Activated CD8-positive, alpha-beta T cell treated with anti-CD3 and anti-CD28 coated beads, Interleukin-2, amount 10 ng/mL, durations not matched to agents 7 days and 5 days (primary cell): ENCODE data around the gene RNF168. TPM values are rescaled to one million over a fixed set of nuclear protein-coding genes. Genes with fewer than 3 reads are reported as not detected.
"Not testable (repeated sequence)": the region's sequence is repeated elsewhere in the genome, so short reads cannot be mapped to it uniquely, and the experiment has no call there.

Experiments
- ATAC-seq: fragments of 150-1000 bp; cut with Tn5 transposase; one replicate; pipeline ENCODE4 v1.10.0; 2021; ENCODE audit warnings: moderate library complexity
- CTCF ChIA-PET: fragments of 350-600 bp; sonication (Branson Sonifier 250); formaldehyde crosslinking; loops from one replicate; lab custom pipeline; 2021; ENCODE audit warnings: antibody characterized with exemption; lab: Charles Lee
- POLR2A ChIA-PET: fragments of 350-600 bp; sonication (Branson Sonifier 250); formaldehyde crosslinking; loops from one replicate; lab custom pipeline; 2021; ENCODE audit warnings: antibody characterized with exemption; lab: Charles Lee
- DNase-seq: peaks from one replicate; pipeline ENCODE4 v3.0.0-alpha.2; 2020
- H3K27ac Mint-ChIP-seq: one replicate; pipeline ENCODE4 v1.8.0; 2021; ENCODE audit warnings: mild to moderate bottlenecking, mixed read lengths
- H3K27me3 Mint-ChIP-seq: one replicate; pipeline ENCODE4 v1.8.0; 2021; ENCODE audit warnings: low read depth, mixed read lengths
- H3K36me3 Mint-ChIP-seq: one replicate; pipeline ENCODE4 v1.8.0; 2021; ENCODE audit warnings: low read depth, mixed read lengths
- H3K4me1 Mint-ChIP-seq: one replicate; pipeline ENCODE4 v1.8.0; 2021; ENCODE audit warnings: low read depth, mixed read lengths
- H3K4me3 Mint-ChIP-seq: one replicate; pipeline ENCODE4 v1.8.0; 2021; ENCODE audit warnings: mild to moderate bottlenecking, mixed read lengths
- H3K9me3 Mint-ChIP-seq: one replicate; pipeline ENCODE4 v1.8.0; 2022; ENCODE audit warnings: mixed read lengths; ENCODE audit not compliant: insufficient read depth
- total RNA-seq, 2 experiments: library from RNA; stranded (reverse); gene quantifications; one replicate each; pipeline ENCODE4 v1.2.3, GENCODE V29; 2021

RNF168 gene
- total RNA-seq, 2 experiments from 2014 or later = 35.2 to 39.3 TPM

DNA sequence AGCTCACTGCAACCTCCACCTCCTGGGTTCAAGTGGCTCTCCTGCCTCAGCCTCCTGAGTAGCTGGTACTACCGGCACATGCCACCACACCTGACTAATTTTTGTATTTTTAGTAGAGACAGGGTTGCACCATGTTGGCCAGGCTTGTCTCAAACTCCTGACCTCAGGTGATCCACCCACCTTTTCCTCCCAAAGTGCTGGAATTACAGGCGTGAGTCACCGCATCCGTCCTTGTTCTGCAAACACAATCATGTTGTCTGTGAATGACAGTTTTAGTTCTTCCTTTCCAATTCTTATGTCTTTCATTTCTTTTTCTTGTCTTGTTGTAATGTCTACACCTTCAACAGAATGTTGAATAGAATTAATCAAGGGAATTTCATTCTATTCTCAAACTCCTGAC lies 27.9 kb upstream of the RNF168 start:
- no peaks in the 10 kb centered on the region for H3K36me3 Mint-ChIP-seq
- no peak overlapping the region for H3K27ac Mint-ChIP-seq
- H3K9me3 Mint-ChIP-seq = peaks cover 3% of the 10 kb centered on the region
- ATAC-seq = no peak
- no peak for DNase-seq
- H3K4me3 Mint-ChIP-seq = no peak overlapping the region
- ChIA-PET CTCF (interaction anchor here (1.0 to 1.1 kb wide), 2 partner anchors 8 to 12 kb away, joined by 3 read pairs; no protein-coding TSS in a partner anchor), POLR2A (no interaction called here)
- H3K27me3 Mint-ChIP-seq = peaks cover 12% of the 10 kb centered on the region
- peaks cover 11% of the 10 kb centered on the region for H3K4me1 Mint-ChIP-seq

DNA sequence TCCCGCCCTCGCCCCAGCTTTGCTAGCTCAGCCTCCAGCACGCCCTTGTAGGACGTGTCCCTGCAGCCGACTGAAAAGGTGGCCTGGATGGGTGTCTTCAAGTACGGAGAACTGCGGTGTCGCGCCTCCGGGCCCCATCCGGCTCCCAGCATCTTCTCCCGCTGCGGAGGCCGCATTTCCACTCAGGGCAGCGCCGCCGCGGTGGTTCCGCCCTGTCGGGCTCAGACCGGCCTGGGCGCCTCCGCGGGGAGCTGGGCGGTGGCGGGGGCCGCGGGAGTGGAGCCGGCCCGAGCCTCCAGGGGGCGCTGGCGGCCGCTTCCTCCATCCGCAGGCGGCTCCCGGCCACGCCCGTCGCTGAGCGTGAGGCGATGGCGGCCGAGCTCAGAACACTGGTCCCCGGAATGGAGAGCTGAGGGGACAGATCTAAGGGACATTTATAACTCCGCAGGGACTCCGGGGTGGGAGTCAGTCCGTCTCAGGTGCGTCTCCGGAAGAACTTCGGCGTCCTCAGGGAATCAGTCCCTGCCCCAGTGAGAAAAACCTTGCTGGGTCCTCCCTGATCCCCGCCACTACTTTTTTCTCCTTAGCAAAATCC lies 25.2 kb upstream of the RNF168 start:
- Mint-ChIP-seq H3K36me3 (no peaks in the 10 kb centered on the region), H3K4me3 (peak overlapping the region; percentile 62), H3K4me1 (peaks cover 11% of the 10 kb centered on the region), H3K27me3 (peaks cover 13% of the 10 kb centered on the region), H3K27ac (peak overlapping the region; percentile 25), H3K9me3 (peaks cover 3% of the 10 kb centered on the region)
- POLR2A ChIA-PET = interaction anchor here (0.9 to 1.2 kb wide), 4 partner anchors 10 to 211 kb away, joined by 3 to 6 read pairs (median 4); partner anchors contain the start of genes DYNLT2B, FBXO45 and WDR53
- CTCF ChIA-PET = interaction anchor here (0.5 to 3.5 kb wide), 57 partner anchors 8 to 441 kb away, joined by 3 to 22 read pairs (median 4); partner anchors contain the start of genes DYNLT2B, FBXO45, NCBP2 and NRROS
- DNase-seq (peak; percentile 84), ATAC-seq (peak; percentile 100)

DNA sequence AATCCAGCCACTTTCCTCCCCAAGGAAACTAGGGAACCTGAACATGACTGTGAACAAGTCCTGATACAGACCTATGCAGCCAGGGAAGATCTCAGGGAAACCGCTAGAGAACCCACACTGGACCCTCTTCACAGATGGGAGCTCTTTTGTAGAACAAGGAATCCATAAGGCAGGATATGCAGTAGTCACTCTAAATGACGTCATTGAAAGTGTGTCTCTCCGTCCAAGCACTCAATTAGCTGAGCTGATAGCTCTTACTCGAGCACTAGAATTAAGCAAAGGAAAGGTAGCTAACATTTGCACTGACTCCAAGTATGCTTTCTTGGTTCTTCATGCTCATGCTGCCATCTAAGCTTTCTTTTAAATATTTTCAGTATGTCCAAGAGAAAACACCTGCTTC lies 21.6 kb upstream of the RNF168 start:
- H3K4me3 Mint-ChIP-seq = no peak overlapping the region
- H3K9me3 Mint-ChIP-seq = peaks cover 17% of the 10 kb centered on the region
- H3K4me1 Mint-ChIP-seq = peaks cover 11% of the 10 kb centered on the region
- peaks cover 6% of the 10 kb centered on the region for H3K27me3 Mint-ChIP-seq
- ChIA-PET CTCF (interaction anchor here (1.1 to 3.9 kb wide), 4 partner anchors 10 to 79 kb away, joined by 3 to 12 read pairs (median 5); no protein-coding TSS in a partner anchor), POLR2A (no interaction called here)
- H3K27ac Mint-ChIP-seq = no peak overlapping the region
- ATAC-seq = no peak
- no peak for DNase-seq
- H3K36me3 Mint-ChIP-seq = peaks cover 10% of the 10 kb centered on the region

DNA sequence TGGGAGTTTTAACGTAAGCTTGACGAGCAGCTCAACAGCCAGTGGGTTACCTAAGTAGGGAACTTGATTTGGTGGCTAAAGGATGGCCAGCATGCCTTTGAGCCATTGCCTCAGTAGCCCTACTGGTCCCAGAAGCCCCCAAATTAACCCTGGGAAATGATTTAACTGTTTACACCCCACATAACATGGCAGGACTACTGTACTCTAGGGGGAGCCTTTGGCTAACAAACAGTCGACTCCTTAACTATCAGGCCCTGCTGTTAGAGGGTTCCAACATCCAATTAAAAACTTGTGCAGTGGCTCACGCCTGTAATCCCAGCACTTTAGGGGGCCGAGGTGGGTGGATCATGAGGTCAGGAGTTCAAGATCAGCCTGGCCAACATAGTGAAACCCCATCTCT lies 21.0 kb upstream of the RNF168 start:
- Mint-ChIP-seq H3K9me3 (peaks cover 24% of the 10 kb centered on the region), H3K36me3 (peaks cover 14% of the 10 kb centered on the region), H3K4me3 (no peak overlapping the region), H3K27me3 (peaks cover 6% of the 10 kb centered on the region), H3K4me1 (peaks cover 11% of the 10 kb centered on the region), H3K27ac (no peak overlapping the region)
- no peak for DNase-seq
- CTCF ChIA-PET = interaction anchor here (1.1 to 3.9 kb wide), 7 partner anchors 10 to 85 kb away, joined by 3 to 12 read pairs (median 4); no protein-coding TSS in a partner anchor
- POLR2A ChIA-PET = no interaction called here
- no peak for ATAC-seq

DNA sequence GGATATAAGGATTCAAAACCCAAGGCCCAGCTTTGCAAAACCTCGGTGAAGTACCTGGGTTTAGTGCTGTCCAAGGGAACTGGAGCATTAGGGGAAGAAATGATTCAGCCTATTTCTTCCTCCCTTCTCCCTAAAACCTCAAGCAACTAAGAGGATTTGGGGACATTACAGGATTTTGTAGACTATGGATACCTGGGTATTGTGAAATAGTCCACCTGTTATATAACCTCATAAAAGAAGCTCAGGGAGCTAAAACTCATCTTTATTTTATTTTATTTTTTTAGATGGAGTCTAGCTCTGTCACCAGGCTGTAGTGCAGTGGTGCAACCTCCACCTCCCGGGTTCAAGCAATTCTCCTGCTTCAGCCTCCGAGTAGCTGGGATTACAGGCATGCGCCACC lies 20.3 kb upstream of the RNF168 start:
- no peak overlapping the region for H3K27ac Mint-ChIP-seq

DNA sequence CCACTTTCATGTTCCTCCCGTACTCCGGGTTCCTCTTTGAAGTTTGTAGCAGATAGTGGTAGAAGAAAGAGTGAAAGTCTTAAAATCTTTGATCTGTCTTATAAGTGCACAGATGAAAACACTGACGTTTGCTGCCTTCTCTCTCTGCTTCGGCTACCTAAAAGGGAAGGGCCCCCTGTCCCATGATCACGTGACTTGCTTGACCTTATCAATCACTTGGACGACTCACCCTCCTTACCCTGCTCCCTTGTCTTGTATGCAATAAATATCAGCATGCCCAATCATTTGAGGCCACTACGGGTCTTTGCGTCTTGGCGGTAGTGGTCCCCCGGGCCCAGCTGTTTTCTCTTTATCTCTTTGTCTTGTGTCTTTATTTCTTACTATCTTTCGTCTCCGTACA lies 17.7 kb upstream of the RNF168 start:
- H3K4me1 Mint-ChIP-seq, H3K27ac Mint-ChIP-seq, POLR2A ChIA-PET, H3K27me3 Mint-ChIP-seq, DNase-seq, H3K4me3 Mint-ChIP-seq, ATAC-seq: not testable (repeated sequence)
- CTCF ChIA-PET = interaction anchor here (0.7 to 2.0 kb wide), 8 partner anchors 8 to 365 kb away, joined by 3 to 6 read pairs (median 3); no protein-coding TSS in a partner anchor
- Mint-ChIP-seq H3K9me3 (peaks cover 37% of the 10 kb centered on the region), H3K36me3 (peaks cover 17% of the 10 kb centered on the region)

More for the DNA sequence above, 20.3 kb upstream of the RNF168 start:
- Mint-ChIP-seq H3K27me3 (peaks cover 6% of the 10 kb centered on the region), H3K9me3 (peaks cover 30% of the 10 kb centered on the region), H3K36me3 (peaks cover 17% of the 10 kb centered on the region), H3K4me1 (peaks cover 7% of the 10 kb centered on the region), H3K4me3 (no peak overlapping the region)
- ATAC-seq (no peak), DNase-seq (no peak)
- ChIA-PET CTCF (interaction anchor here (1.1 to 3.9 kb wide), 10 partner anchors 8 to 153 kb away, joined by 3 to 12 read pairs (median 4); no protein-coding TSS in a partner anchor), POLR2A (no interaction called here)

DNA sequence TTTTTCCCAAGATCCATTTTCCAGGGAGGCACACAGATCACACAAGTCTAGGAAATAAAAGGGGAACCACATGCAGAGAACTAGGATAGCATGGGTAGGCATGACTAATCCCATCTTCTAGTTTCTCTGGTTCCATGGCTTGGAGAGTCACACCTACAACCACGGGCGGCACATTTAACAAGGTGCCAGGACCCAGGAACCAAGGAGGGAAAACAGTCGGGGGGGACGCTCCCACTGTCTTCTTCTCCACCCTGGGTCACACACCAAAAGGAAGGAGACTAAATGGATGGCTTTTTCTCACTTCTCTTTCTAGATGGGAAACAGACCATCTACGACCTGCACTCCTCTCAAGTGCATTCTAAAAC lies 16.1 kb upstream of the RNF168 start:
- Mint-ChIP-seq H3K27me3 (peaks cover 2% of the 10 kb centered on the region), H3K36me3 (peaks cover 17% of the 10 kb centered on the region), H3K27ac (no peak overlapping the region), H3K4me3 (no peak overlapping the region), H3K9me3 (peaks cover 38% of the 10 kb centered on the region), H3K4me1 (no peaks in the 10 kb centered on the region)
- ChIA-PET CTCF (interaction anchor here (0.6 to 2.3 kb wide), 4 partner anchors 9 to 446 kb away, joined by 3 to 13 read pairs (median 4); no protein-coding TSS in a partner anchor), POLR2A (interaction anchor here (1.0 kb wide), 1 partner anchor 17 kb away, joined by 5 read pairs; no protein-coding TSS in a partner anchor)
- no peak for ATAC-seq
- DNase-seq = peak; percentile 34

DNA sequence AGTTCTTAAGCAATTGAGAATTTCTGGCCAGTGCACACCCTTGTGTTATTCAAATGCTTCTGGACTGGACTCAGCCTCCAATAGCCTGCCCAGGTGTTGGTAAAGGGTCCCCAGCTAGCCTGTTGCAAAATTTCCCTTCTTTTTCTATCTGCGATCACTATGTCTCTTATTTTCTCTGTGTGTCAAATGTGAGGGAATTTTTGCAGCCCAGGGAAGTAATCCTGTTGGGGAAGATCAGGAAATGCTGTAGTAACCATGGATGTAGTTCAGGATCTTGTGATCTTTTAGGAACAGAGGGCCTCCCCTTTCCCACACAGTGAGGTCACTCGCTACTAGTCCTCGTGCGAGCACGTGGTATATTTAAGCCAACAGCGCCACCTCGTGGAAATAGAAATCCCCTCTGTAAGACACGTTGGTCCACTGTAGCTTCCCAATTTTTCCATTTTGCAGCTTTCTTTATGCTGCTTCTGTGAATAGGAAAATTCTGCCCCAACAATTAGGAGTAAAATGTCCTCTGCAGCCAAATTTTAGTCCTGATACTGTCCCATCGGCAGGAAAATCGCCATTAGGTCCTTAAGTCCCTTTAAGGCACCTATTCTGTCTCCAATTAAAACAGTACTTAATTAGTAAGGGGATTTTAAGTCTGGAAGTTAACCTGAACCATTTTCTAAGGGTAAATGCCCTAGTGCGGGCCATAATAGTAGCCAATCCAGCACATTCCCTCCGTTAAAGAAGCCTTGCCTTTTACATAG lies 15.6 kb upstream of the RNF168 start:
- peaks cover 17% of the 10 kb centered on the region for H3K36me3 Mint-ChIP-seq
- H3K4me3 Mint-ChIP-seq = no peak overlapping the region
- no peaks in the 10 kb centered on the region for H3K4me1 Mint-ChIP-seq
- POLR2A ChIA-PET = interaction anchor here (1.0 kb wide), 1 partner anchor 17 kb away, joined by 5 read pairs; no protein-coding TSS in a partner anchor
- CTCF ChIA-PET = interaction anchor here (0.6 to 2.3 kb wide), 4 partner anchors 10 to 445 kb away, joined by 3 to 13 read pairs (median 4); no protein-coding TSS in a partner anchor
- peak; percentile 55 for ATAC-seq
- peaks cover 38% of the 10 kb centered on the region for H3K9me3 Mint-ChIP-seq
- H3K27me3 Mint-ChIP-seq = peaks cover 2% of the 10 kb centered on the region
- DNase-seq = peak; percentile 75
- H3K27ac Mint-ChIP-seq = no peak overlapping the region

DNA sequence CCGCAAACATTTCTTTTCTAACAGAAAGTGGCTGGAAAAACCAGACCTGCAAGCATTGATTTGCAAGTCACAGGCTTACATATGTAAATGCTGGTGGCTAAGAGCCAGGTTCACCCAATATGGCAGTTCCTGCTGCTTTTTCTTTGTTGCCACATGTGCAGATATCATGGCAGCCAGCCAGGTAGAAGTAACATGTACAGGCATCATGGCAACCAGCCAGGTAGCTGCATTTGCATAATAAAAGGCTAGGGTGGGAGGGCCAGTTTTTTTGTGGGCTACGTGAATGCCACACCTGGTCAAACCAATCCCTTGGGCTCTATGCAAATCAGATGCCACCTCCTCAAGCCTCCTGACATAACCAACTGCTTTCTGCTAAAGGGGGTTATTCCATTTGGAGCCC lies 14.4 kb upstream of the RNF168 start:
- H3K4me3 Mint-ChIP-seq = no peak overlapping the region

DNA sequence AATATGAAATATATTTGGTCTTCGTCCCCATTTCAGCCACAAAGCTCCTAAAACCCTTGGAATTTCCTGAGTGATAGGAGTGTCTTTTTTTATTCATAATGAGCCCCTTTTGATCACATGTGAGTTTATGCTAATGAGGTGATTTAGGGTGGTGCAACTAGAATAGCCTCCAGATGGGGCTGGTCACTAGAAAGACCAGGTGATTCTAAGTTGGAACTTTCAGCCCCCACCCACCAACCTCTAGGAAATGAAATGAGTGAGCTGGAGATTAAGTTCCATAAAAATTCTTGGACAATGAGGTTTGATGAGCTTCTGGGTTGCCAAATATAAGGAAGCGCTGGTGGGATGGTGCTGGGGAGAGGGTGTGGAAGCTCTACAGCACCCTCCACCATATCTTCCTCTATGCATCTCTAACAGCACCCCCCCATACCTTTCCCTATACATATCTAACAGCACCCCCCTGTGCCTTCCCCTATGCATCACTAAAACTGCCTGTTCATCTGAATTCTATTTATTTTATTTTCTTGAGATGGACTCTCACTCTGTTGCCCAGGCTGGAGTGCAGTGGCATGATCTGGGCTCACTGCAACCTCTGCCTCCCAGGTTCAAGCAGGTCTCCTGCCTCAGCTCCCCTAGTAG lies 13.7 kb upstream of the RNF168 start:
- H3K4me1 Mint-ChIP-seq = peaks cover under 1% of the 10 kb centered on the region
- no peaks in the 10 kb centered on the region for H3K27me3 Mint-ChIP-seq
- H3K9me3 Mint-ChIP-seq = peaks cover 38% of the 10 kb centered on the region
- POLR2A ChIA-PET = interaction anchor here (0.6 kb wide), 1 partner anchor 275 kb away, joined by 3 read pairs; no protein-coding TSS in a partner anchor
- peaks cover 17% of the 10 kb centered on the region for H3K36me3 Mint-ChIP-seq
- no peak for DNase-seq
- no peak overlapping the region for H3K4me3 Mint-ChIP-seq
- CTCF ChIA-PET = interaction anchor here (1.1 to 2.3 kb wide), 3 partner anchors 12 to 31 kb away, joined by 3 to 13 read pairs (median 5); no protein-coding TSS in a partner anchor
- no peak overlapping the region for H3K27ac Mint-ChIP-seq
- no peak for ATAC-seq

More for the DNA sequence above, 14.4 kb upstream of the RNF168 start:
- CTCF ChIA-PET = interaction anchor here (1.1 to 2.3 kb wide), 3 partner anchors 11 to 32 kb away, joined by 3 to 13 read pairs (median 5); no protein-coding TSS in a partner anchor
- H3K27me3 Mint-ChIP-seq = no peaks in the 10 kb centered on the region
- DNase-seq (no peak), ATAC-seq (no peak)
- peaks cover 17% of the 10 kb centered on the region for H3K36me3 Mint-ChIP-seq
- peaks cover 38% of the 10 kb centered on the region for H3K9me3 Mint-ChIP-seq
- no peak overlapping the region for H3K27ac Mint-ChIP-seq
- POLR2A ChIA-PET = no interaction called here
- H3K4me1 Mint-ChIP-seq = no peaks in the 10 kb centered on the region
